Kidney (tissue), 14 donors: ENCODE results near the gene CPAMD8. TPM values are rescaled to one million over a fixed set of nuclear protein-coding genes. Genes with fewer than 3 reads are reported as not detected.

ENCODE experiments used
- DNase-seq, 5 donors: peaks; one replicate each; pipeline ENCODE4 v3.0.0-alpha.2; 2013 to 2020
- FAIRE-seq: peaks from 2 replicates; lab custom pipeline; 2012; peaks lifted over from hg19 to GRCh38; lab: Jason Lieb, UNC
- H3K27ac ChIP-seq, 2 donors: one replicate each; pipeline ENCODE4 v1.7.0; 2013; ENCODE audit warnings: low read depth in 2 of 2, low read length in 2 of 2, inconsistent platforms in 1 of 2
- H3K27me3 ChIP-seq: one replicate; pipeline ENCODE4 v1.7.1; 2013; ENCODE audit warnings: low read length, inconsistent platforms; ENCODE audit not compliant: control insufficient read depth, insufficient read depth
- H3K36me3 ChIP-seq, 3 donors: one replicate each; pipeline versions ENCODE4 v1.7.0 to v1.7.1; 2013; ENCODE audit warnings: low read length in 3 of 3, control low read depth in 1 of 3, inconsistent platforms in 1 of 3; ENCODE audit not compliant: insufficient read depth in 3 of 3, control insufficient read depth in 2 of 3
- H3K4me1 ChIP-seq, 3 donors: one replicate each; pipeline versions ENCODE4 v1.7.0 to v1.7.1; 2013; ENCODE audit warnings: low read length in 3 of 3, inconsistent platforms in 1 of 3, low read depth in 1 of 3; ENCODE audit not compliant: control insufficient read depth in 2 of 3, insufficient read depth in 2 of 3
- H3K4me3 ChIP-seq, 3 donors: one replicate each; pipeline versions ENCODE4 v1.7.0 to v1.8.1; 2013; ENCODE audit warnings: low read length in 3 of 3, control low read depth in 1 of 3, inconsistent platforms in 1 of 3
- H3K9ac ChIP-seq, 3 donors: one replicate each; pipeline versions ENCODE4 v1.7.0 to v1.7.1; 2013; ENCODE audit warnings: low read length in 3 of 3, control low read depth in 1 of 3, inconsistent platforms in 1 of 3
- H3K9me3 ChIP-seq, 3 donors: one replicate each; pipeline versions ENCODE4 v1.7.0 to v1.7.1; 2013; ENCODE audit warnings: low read length in 3 of 3, control low read depth in 1 of 3, inconsistent platforms in 1 of 3; ENCODE audit not compliant: control insufficient read depth in 2 of 3, insufficient read depth in 1 of 3
- intact Hi-C: fragments of 100-400 bp; cut with DNase I; formaldehyde crosslinking; loops from one replicate; pipeline ENCODE4 v1.11.1; 2022
- polyA plus RNA-seq: library from polyadenylated mRNA; stranded (reverse); fragments of 350-450 nt; fragmentation: Illumina TruSeq; extraction: RNeasy Lipid Tissue Mini Kit (QIAGEN cat#74804); gene quantifications from one replicate; pipeline ENCODE4 v1.2.3, GENCODE V29; 2014; ENCODE audit warnings: low read depth, low replicate concordance; ENCODE audit not compliant: insufficient read depth
- total RNA-seq: library from RNA; stranded (reverse); fragmentation: NEBNext Ultra II Directional; extraction: Animal tissue kit (Norgen Biotek cat#: 25700); gene quantifications from one replicate; pipeline ENCODE4 v1.2.1, GENCODE V29; 2021
- TF ChIP-seq, protein P1 (sequence below): IDR thresholded peaks from 3 replicates; pipeline ENCODE4 v1.5.1; 2012; ENCODE audit warnings: mild to moderate bottlenecking, moderate library complexity, borderline replicate concordance; ENCODE audit not compliant: insufficient read depth; ENCODE audit errors: extremely low read depth
- donor health status: control.
- donor health status: control.
- donor health status: control.
- donor health status: control.
- donor health status: control.
- donor health status: DM: yes; HTN: yes; CAD: no.
- donor health status: Normal renal cell carcinoma (clear cell type).

Gene CPAMD8
- total and polyA plus RNA-seq, 2 donors from 2014 or later = 22.0 to 64.1 TPM

GRCh38 chr19:16867211-16867610 is 159.4 kb downstream of the CPAMD8 start:
- Histone ChIP-seq H3K36me3 (peaks cover 0 to 50% (median 25%) of the 10 kb centered on the region in 3 donors), H3K27ac (no peak overlapping the region)

DNA sequence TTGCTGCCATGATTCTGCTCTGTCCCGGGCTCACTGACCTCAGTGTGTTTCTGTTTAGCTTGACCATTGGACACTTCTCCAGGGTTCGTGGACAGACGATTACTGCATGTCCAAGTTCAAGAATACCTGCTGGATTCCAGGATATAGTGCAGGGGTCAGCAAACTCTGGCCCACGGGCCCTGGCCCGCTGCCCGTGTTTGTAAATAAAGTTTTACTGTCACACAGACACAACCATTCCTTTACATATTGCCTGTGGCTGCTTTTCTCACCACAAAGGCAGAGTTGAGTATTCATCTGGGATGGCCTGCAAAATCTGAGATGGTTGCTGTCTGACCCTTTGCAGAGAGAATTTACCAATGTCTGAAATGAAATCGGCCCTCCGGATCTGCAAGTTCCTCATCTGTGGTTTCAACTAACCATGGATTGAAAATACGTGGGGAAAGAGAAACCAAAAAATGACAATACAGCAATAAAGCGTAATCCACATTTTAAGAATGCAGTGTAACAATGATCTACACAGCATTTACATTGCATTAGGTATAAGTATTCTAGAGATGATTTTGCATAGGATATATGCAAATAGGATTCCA is 163.7 kb downstream of the CPAMD8 start:
- DNase-seq = no peak
- intact Hi-C loops = no loop called here
- peaks cover 0 to 38% (median 22%) of the 10 kb centered on the region in 3 donors for H3K36me3 ChIP-seq
- H3K9me3 ChIP-seq = no peaks in the 10 kb centered on the region
- H3K27ac ChIP-seq = no peak overlapping the region
- H3K27me3 ChIP-seq = no peaks in the 10 kb centered on the region
- TF ChIP-seq, protein P1, sequence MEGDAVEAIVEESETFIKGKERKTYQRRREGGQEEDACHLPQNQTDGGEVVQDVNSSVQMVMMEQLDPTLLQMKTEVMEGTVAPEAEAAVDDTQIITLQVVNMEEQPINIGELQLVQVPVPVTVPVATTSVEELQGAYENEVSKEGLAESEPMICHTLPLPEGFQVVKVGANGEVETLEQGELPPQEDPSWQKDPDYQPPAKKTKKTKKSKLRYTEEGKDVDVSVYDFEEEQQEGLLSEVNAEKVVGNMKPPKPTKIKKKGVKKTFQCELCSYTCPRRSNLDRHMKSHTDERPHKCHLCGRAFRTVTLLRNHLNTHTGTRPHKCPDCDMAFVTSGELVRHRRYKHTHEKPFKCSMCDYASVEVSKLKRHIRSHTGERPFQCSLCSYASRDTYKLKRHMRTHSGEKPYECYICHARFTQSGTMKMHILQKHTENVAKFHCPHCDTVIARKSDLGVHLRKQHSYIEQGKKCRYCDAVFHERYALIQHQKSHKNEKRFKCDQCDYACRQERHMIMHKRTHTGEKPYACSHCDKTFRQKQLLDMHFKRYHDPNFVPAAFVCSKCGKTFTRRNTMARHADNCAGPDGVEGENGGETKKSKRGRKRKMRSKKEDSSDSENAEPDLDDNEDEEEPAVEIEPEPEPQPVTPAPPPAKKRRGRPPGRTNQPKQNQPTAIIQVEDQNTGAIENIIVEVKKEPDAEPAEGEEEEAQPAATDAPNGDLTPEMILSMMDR = no peak
- no peak overlapping the region for H3K4me3 ChIP-seq
- H3K4me1 ChIP-seq = no peaks in the 10 kb centered on the region
- no peak overlapping the region for H3K9ac ChIP-seq
- FAIRE-seq = no peak

More at GRCh38 chr19:16867211-16867610, 159.4 kb downstream of the CPAMD8 start:
- H3K9ac ChIP-seq = no peak overlapping the region
- DNase-seq (no peak), FAIRE-seq (no peak)
- H3K9me3 ChIP-seq = no peaks in the 10 kb centered on the region
- TF ChIP-seq, protein P1 = no peak
- no peaks in the 10 kb centered on the region for H3K27me3 ChIP-seq
- no peaks in the 10 kb centered on the region for H3K4me1 ChIP-seq
- H3K4me3 ChIP-seq = no peak overlapping the region
- intact Hi-C loops = no loop called here

GRCh38 chr19:16861834-16862233 is 164.8 kb downstream of the CPAMD8 start:
- FAIRE-seq (no peak), DNase-seq (no peak)
- Histone ChIP-seq H3K4me3 (no peak overlapping the region), H3K4me1 (no peaks in the 10 kb centered on the region), H3K36me3 (peaks cover 0 to 27% (median 21%) of the 10 kb centered on the region in 3 donors), H3K9me3 (no peaks in the 10 kb centered on the region), H3K9ac (no peak overlapping the region), H3K27ac (no peak overlapping the region), H3K27me3 (no peaks in the 10 kb centered on the region)
- intact Hi-C loops = no loop called here
- TF ChIP-seq, protein P1 = no peak
